Renal cortex interstitium (tissue), 11 donors: ENCODE results near the gene CYP3A5. TPM values are rescaled to one million over a fixed set of nuclear protein-coding genes. Genes with fewer than 3 reads are reported as not detected.
"Not testable (repeated sequence)": the region's sequence is repeated elsewhere in the genome, so short reads cannot be mapped to it uniquely, and the experiment has no call there.

Experiments used
- DNase-seq, 11 donors: peaks; one replicate each; pipeline ENCODE4 v3.0.0-alpha.2; 2013; ENCODE audit warnings: low read depth in 9 of 11, low spot score in 4 of 11; ENCODE audit errors: extremely low read depth in 1 of 11
- polyA plus RNA-seq, 3 donors: library from polyadenylated mRNA; unstranded; fragments of 120-200 nt; gene quantifications; one replicate each; pipeline ENCODE4 v1.2.1, GENCODE V29; 2013; ENCODE audit not compliant: insufficient read length in 3 of 3

CYP3A5 gene
- polyA plus RNA-seq, 3 donors: 1.6 to 2.5 (median 2.1) TPM

DNA sequence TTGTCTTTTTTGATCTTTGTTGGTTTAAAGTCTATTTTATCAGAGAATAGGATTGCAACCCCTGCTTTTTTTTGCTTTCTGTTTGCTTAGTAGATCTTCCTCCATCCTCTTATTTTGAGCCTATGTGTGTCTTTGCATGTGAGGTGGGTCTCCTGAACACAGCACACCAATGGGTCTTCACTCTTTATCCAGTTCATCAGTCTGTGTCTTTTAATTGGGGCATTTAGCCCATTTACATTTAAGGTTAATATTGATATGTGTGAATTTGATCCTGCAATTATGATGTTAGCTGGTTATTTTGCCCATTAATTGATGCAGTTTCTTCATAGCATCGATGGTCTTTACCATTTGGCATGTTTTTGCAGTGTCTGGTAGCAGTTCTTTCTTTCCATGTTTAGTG lies 11.9 kb upstream of the CYP3A5 start:
- DNase-seq: not testable (repeated sequence)

GRCh38 chr7:99690918-99691317 lies 11.1 kb upstream of the CYP3A5 start:
- DNase-seq: not testable (repeated sequence)

GRCh38 chr7:99685871-99686608 lies 6.2 kb upstream of the CYP3A5 start:
- not testable (repeated sequence) for DNase-seq

GRCh38 chr7:99685129-99685758 lies 5.4 kb upstream of the CYP3A5 start:
- no peak for DNase-seq

- peak in 3 of 11 donors; percentile 6 to 25 (median 11) for DNase-seq
Observed at GRCh38 chr7:99679032-99679399, 780 bp downstream of the CYP3A5 start.

DNA sequence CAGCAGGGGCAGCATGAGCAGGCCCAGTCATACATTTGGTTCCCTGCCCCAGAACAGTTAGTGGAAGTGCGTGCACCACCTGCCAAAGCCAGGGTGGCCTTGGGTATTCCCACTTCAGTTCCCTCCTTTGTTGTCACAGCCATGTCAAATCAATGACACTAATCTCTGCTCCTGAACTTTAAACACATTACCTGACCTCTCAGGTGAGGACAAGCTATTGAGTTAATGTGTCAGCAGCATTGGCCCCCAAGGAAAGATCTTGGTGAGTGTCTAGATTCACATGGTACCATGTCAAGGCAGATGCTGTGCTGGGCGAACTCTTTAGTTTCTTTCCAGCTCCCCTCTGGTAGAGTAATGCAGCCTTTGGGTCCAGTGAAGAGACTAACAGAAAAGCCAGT lies 2.1 kb downstream of the CYP3A5 start:
- no peak for DNase-seq

GRCh38 chr7:99677013-99677647 lies 2.7 kb downstream of the CYP3A5 start:
- DNase-seq: no peak

GRCh38 chr7:99674995-99675742 lies 4.6 kb downstream of the CYP3A5 start:
- DNase-seq: no peak

- DNase-seq: no peak
Observed at GRCh38 chr7:99672573-99672972, 7.2 kb downstream of the CYP3A5 start.

- no peak for DNase-seq
Observed at GRCh38 chr7:99669782-99670181, 10.0 kb downstream of the CYP3A5 start.

DNA sequence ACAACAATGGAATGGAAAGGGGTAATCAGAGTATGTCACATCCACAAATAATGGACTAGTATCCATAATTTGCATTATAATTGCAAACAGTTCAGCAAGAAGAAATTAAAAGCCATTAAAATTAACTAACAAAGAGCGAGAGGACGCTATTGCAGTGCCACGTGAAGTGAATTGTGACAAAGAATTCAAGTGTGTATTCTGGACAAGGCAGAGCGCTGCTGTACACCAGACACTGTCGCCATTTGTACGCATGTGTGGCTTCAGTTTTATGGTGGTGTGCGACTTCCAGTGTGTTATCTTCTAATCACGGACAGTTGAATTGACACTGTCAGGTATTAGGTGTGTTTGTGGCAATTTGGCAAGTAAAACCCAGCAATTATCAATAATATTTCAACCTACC lies 11.3 kb downstream of the CYP3A5 start:
- no peak for DNase-seq

DNA sequence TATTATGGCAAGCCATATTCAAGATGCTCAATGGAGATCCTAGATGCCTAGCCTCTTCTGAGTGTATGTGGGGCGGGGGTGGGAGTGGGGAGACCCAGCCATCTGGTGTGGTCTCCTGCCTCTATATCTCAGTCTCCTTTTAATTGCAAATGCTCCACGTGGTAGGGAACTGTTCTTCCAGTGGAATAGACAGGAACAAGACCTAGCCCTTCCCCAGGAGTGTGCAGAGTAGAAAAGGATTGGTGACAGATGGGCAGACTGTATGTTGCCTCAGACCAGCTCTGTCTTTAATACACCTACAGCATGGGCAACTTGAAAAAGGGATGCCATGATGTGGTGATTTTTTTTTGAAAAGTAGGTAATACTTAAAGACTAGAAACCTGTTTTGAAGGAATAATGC lies 12.6 kb downstream of the CYP3A5 start:
- no peak for DNase-seq

DNA sequence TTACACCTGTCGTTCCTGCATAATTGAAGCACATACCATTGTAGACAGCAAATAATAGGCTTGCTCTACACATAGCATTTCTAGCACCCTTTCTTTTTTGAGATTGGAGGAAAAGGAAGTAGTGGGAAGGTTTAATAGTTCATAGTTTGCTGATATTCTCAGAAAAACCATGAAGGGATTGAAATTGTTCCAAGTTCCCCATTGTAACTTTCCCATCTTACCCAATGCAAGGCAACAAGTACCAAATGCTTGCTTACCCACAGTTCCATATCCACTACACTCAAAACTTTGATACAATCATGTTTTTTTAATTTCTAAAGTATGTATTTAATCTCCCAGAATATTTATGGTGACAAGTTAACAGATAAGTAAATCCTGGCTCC lies 13.8 kb downstream of the CYP3A5 start:
- DNase-seq: no peak

- DNase-seq: no peak
Observed at GRCh38 chr7:99665312-99666012, 14.3 kb downstream of the CYP3A5 start.

DNA sequence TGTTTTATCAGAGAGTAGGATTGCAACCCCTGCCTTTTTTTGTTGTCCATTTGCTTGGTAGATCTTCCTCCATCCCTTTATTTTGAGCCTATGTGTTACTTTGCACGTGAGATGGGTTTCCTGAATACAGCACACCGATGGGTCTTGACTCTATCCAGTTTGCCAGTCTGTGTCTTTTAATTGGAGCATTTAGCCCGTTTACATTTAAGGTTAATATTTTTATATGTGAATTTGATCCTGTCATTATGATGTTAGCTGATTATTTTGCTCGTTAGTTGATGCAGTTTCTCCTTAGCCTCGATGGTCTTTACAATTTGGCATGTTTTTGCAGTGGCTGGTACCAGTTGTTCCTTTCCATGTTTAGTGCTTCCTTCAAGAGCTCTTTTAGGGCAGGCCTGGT lies 21.9 kb downstream of the CYP3A5 start:
- DNase-seq: not testable (repeated sequence)

DNA sequence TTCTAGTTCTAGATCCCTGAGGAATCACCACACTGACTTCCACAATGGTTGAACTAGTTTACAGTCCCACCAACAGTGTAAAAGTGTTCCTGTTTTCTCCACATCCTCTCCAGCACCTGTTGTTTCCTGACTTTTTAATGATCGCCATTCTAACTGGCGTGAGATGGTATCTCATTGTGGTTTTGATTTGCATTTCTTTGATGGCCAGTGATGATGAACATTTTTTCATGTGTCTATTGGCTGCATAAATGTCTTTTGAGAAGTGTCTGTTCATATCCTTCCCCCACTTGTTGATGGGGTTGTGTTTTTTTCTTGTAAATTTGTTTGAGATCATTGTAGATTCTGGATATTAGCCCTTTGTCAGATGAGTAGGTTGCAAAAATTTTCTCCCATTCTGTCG lies 25.2 kb downstream of the CYP3A5 start:
- DNase-seq: not testable (repeated sequence)

GRCh38 chr7:99653754-99654153 lies 26.0 kb downstream of the CYP3A5 start:
- no peak for DNase-seq

DNA sequence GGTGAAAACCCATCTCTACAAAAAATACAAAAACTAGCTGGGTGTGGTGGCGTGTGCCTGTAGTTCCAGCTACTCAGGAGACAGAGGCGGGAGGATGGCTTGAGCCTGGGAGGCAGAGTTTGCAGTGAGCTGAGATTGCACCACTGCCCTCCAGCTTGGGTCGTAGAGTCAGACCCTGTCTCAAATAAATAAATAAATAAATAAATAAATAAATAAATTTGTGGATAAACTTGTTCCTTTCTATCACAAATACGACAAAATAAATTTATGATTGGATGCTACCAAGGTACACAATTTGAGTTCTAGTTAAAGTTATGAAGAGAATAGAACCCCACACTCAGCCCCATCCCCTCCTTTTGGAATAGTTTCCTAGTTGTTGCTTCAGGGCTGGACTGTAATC lies 26.5 kb downstream of the CYP3A5 start:
- DNase-seq: not testable (repeated sequence)

DNA sequence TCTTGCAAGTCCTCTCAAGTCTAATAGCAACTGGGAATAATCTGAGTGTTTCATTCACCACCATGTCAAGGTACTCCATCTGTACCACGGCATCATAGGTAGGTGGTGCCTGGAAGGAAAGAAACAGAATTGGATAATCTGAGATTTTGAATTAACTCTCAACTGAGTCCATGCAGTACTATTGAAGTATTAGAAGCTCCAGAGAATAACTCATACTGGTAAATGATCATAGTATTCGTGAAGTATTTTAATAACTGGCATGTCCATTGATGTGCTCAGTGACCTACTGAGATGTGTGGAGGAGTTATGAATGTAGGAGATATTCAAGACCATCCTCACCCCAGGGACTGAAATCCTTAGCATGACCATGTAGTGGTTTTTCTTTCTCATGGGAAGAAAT lies 27.1 kb downstream of the CYP3A5 start:
- no peak for DNase-seq
